HG02840 (cell line): Measurements from ENCODE around the gene TAF15.

Experiments used
- ATAC-seq: cut with Tn5 transposase; IDR thresholded peaks from one replicate; pipeline ENCODE4 v1.9.1; 2021; ENCODE audit warnings: mild to moderate bottlenecking, moderate library complexity, moderate number of reproducible peaks; ENCODE audit not compliant: unreplicated experiment, low FRiP score

TAF15 gene

GRCh38 chr17:35784895-35785294 is 24.4 kb upstream of the TAF15 start:
- ATAC-seq: no peak

GRCh38 chr17:35786941-35787432 is 22.3 kb upstream of the TAF15 start:
- ATAC-seq: no peak

GRCh38 chr17:35788477-35789368 is 20.6 kb upstream of the TAF15 start:
- no peak for ATAC-seq

GRCh38 chr17:35790841-35791240 is 18.4 kb upstream of the TAF15 start:
- no peak for ATAC-seq

- no peak for ATAC-seq
Observed at GRCh38 chr17:35791681-35792350, 17.5 kb upstream of the TAF15 start.

- no peak for ATAC-seq
Observed at GRCh38 chr17:35793257-35793656, 16.0 kb upstream of the TAF15 start.

GRCh38 chr17:35795007-35795870 is 14.0 kb upstream of the TAF15 start, which contains the start of gene MMP28:
Gene MMP28 (minus strand): TSS chr17:35795641. CDS start chr17:35795377, 264 bp downstream.
- ATAC-seq: no peak

GRCh38 chr17:35795871-35796265 is 13.4 kb upstream of the TAF15 start:
- ATAC-seq: no peak

- no peak for ATAC-seq
Observed at GRCh38 chr17:35796942-35797341, 12.3 kb upstream of the TAF15 start.

GRCh38 chr17:35797370-35797769 is 11.9 kb upstream of the TAF15 start:
- ATAC-seq: no peak

- no peak for ATAC-seq
Observed at GRCh38 chr17:35797918-35798317, 11.4 kb upstream of the TAF15 start.

GRCh38 chr17:35799942-35800341 is 9.3 kb upstream of the TAF15 start:
- no peak for ATAC-seq

- no peak for ATAC-seq
Observed at GRCh38 chr17:35801583-35802224, 7.6 kb upstream of the TAF15 start.

GRCh38 chr17:35804658-35805192 is 4.6 kb upstream of the TAF15 start:
- no peak for ATAC-seq

GRCh38 chr17:35807371-35808144 is 1.7 kb upstream of the TAF15 start:
- no peak for ATAC-seq

- ATAC-seq: no peak
Observed at GRCh38 chr17:35808240-35808961, 883 bp upstream of the TAF15 start.

GRCh38 chr17:35809855-35810461 is 674 bp downstream of the TAF15 start:
- no peak for ATAC-seq

GRCh38 chr17:35811759-35812158 is 2.5 kb downstream of the TAF15 start:
- ATAC-seq: no peak
